Stimulated activated CD4-positive, alpha-beta T cell treated with anti-CD3 and anti-CD28 coated beads, Interleukin-1b, Interleukin-23, amount 100 ng/mL, for 48 hours (primary cell): ENCODE results near the gene SLC22A16.

Experiments
- DNase-seq: peaks from one replicate; pipeline ENCODE4 v3.0.0-alpha.2; 2020

SLC22A16 gene

DNA sequence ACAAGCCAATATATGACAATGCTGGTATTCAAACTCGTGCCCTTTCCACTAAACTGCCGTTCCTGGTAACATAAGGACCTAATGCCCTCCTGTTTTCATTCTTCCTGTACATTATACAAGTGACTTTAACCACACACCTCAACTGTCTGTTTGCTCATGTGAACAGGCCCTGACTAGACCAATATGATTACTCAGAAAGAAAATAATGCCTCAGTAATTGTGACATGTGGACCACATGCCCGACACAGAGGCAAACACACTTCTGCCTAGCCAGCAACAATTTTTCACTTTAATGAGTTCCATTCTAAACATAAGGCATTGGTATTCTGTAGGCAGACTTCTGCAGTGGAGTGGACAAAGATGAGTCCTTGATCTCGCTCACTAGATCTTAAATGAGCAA is 30.0 kb downstream of the SLC22A16 start:
- DNase-seq = no peak

DNA sequence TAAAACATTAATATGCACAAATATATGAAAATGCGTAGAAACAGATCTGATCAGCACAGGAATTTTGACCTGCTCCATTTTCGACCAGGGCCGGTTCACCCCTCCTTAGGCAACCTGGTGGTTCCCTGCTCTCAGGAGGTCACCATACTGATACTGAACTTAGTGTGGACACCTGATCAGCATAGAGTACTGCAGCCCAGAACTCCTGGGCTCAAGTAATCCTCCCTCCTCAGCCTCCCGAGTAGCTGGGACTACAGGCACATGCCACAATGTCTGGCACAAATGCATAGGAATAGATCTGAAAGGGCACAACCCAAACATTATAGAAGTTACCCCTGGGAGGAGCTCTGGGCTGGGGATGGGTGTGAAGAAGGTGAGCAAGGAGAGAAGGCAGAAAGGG is 36.4 kb downstream of the SLC22A16 start:
- DNase-seq = no peak

- no peak for DNase-seq
Measured at GRCh38 chr6:110439356-110439755, 37.1 kb downstream of the SLC22A16 start.

DNA sequence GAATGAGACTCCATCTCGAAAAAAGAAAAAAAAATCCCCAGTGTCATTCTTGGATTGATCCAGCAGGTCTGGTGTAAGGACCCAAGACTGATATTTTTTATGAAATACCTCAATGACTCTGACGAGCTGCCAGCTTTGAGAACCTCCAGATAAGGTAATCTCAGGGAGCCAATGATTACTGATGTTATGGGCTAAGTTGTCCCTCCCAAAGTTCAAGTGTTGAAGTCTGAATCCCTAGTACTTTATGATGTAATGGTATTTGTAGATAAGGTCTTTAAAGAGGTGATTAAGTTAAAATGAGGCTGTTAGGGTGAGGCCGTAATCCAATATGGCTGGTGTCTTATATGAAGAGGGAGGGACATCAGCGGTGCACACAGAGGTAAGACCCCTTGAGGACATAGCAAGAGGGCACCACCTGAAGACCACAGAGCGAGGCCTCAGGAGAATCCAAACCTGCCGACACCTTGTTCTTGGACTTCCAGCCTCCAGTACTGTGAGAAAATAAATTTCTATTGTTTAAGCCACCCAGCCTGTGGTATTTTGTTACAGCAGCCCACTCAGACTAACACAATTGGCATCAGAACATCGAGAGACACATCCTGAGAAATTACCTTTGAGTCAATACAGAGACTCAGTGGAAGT is 41.3 kb downstream of the SLC22A16 start:
- no peak for DNase-seq

DNA sequence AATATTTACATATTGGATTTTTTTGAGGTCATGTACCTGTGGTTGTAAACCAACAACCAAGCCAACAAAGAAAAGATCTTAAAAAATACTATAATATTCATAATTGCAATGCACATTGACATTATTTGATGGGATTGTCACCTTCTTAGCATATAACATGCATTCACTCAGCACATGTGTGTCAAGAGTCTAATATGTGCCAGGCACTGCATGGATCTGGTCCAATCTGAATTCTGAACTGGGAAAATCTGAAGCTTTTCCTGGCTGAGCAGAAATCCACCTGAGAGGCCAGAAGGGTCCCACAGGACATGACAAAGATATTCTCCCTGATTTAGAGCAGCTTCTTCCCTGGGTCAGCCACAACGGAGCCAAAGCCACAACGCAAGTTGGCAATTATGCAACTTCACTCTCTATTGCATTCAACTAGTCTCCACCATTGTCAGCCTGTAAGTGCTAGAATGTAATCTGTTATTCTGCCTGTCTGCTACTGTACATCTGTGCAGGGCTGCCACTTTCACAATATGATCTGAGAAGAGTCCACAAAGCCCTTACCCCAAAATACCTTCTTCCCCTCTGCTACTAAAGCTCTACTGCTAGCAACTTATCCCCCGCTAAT is 44.0 kb downstream of the SLC22A16 start:
- DNase-seq = no peak

DNA sequence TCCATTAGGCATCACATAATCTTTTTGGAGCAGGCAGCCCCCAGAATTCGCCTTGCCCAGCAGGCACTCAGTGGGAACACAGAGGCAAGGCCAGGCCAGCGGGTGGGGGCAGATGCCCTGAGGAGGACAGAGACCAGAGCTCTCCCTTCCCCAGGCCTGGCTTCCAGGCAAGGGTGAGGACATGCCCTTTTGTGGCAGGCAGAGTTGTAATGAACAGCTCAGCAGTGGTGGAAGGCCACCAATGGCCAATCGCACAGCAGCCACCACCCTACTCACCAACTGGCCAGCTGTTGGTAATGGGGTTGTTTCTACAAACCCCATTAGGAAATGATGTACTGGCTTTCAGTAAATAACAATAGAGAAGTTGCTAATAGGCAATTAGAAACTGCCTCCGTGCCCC is 45.7 kb downstream of the SLC22A16 start:
- no peak for DNase-seq

DNA sequence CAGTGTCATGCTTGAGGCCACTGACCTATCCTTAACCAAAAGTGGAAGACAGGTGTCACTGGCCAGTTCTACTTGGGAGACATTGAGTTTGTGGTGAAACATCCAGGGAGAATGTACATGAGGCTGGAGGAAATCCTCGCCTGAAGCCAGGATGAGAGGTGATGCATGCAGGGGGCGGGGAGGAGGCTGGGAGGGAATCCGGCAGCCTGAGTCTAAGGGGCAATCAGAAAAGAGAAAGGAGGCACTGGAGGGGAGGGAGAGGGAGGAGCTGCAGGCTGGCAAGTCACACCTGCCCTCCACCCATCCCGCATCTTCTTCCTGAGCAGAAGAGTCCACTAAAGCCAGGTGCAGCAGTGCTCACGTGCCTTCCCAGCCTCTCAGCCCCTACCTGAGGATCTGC is 46.2 kb downstream of the SLC22A16 start:
- no peak for DNase-seq

DNA sequence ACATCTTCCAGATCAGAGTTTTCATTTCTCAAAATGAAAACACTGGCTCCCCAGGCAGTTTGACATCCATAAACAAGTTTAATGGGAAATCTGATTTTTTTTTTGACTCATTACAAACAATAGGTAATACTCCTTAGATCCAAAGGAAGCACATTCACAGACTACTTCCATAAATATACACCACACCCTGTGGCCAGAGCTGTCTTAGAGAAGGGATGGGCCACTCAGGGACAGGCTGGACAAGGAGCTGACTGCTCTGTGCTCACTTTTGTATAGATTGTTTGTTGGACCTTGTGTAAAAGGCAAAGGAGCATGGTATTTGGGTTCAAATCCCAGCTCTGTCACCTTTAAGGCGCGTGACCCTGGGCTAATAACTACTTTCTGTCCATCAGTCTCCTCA is 48.3 kb downstream of the SLC22A16 start:
- DNase-seq = no peak

GRCh38 chr6:110425816-110426215 is 50.6 kb downstream of the SLC22A16 start:
- DNase-seq = no peak

GRCh38 chr6:110422444-110422822 is 54.0 kb downstream of the SLC22A16 start:
- no peak for DNase-seq

GRCh38 chr6:110421749-110422443 is 54.5 kb downstream of the SLC22A16 start:
- no peak for DNase-seq

GRCh38 chr6:110419028-110419739 is 57.2 kb downstream of the SLC22A16 start:
- DNase-seq = no peak

DNA sequence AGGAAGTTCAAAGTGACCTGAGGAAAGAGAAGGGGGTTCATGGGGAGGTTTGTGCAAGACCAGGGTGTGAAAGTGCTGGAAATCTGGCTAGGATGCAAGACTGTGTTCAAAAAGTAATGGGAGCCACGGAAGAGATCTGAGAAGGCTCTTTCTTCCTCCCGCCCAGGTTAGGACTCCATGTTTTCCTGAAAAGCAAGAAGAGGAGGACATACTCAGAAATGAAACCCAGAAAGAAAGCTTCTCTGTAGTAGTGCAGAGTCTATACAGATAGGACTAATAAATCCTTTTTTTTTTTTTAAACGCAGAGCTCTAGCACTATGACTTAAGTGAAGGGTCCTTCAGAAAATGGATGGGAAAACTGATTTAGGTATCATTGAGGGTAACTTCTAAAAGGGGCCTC is 57.8 kb downstream of the SLC22A16 start:
- no peak for DNase-seq

DNA sequence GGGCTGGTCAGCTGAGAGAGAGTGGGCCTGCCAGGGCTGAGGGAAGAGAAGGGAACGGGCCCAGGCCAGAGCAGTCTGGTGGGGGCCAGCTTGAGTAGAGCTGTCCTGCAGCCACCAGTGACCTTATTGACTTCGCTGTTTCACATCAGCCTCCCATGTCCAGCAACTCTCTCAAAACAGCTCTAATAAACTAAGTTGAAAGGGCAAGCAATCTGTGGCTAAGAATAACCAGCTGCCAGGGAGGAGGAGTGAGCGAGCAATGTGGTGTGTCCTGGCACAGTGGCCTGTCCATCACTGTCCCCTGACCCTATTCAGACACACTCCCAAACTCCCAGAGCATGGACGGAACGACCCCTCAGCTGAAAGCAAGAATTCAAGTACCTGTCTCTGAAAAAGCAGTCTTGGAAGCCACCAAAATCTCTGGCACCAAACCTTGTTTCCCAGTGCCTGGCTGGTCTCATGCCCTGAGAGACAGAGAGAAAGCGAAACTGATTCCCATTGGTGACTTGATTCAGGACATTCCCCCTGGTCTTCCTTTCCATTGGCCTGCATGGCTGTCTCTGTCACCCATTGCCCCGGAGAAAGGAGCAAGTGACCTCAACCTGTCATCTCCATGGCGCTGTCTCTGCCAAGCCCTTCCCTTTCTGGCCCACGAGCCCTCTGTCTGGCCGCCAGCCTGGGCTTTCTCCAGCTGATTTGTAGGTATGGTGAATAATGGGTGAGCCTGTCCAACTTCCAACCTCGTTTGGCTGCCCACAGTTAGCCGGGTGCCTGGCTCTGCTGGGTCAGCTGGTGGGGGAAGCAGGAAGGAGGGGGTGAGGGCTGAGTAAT is 61.1 kb downstream of the SLC22A16 start, which contains the start of gene DDO:
Gene DDO, minus strand, starts transcription at position 490 of the 831 bp plus-strand sequence. CDS start 2,113 bp downstream, outside the sequence.
- no peak for DNase-seq

DNA sequence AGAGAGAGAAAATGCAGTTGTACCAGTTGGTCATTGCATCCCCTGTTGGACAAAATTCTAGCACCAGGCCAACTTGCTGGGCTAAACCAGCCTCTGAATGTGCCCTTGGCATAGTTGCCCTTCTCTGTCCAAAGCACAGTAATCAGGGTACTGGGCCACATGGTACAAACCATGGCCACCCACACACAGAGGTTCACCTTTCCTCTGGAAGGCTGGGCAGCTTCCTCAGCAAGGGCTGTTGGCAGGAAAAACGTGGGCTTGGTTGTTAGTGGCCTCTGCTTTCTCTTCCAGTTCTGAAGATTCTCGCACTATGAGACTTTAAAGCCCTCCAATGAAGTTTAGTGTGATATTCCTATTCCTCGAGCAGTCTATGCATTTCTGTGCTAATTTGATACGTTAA is 61.7 kb downstream of the SLC22A16 start:
- DNase-seq = no peak

DNA sequence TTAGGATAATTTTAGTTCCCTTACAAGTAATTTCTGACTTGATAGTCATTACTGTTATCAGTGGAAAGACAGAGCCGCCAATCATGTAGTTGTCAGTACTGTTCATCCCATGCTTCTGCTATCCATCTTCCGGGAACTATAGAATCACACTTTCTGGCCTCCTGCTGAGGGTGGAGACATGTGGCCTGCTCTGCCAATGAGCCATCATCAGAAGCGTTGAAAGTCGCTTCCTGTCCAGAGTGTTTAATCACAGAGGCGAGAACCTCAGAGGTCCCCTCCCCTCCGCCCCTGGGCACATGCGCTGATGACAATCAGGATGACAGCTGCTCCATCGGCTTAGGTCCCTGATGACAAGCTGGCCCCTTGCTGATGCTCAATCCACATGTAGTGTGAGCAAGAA is 64.1 kb downstream of the SLC22A16 start:
- DNase-seq = no peak

DNA sequence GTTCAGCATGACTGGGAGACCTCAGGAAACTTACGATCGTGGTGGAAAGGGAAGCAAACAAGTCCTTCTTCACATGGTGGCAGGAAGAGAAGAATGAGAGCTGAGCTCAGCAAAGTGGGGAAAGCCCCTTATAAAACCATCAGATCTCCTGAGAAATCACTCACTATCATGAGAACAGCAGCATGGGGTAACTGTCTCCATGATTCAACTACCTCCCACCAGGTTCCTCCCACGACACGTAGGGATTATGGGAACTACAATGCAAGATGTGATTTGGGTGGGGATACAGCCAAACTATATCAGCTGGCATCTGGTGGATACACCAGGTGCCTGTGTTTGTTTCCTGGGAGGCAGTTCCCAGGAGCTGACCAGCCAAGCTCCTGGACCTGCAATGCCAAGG is 65.9 kb downstream of the SLC22A16 start:
- no peak for DNase-seq

GRCh38 chr6:110409794-110410193 is 66.6 kb downstream of the SLC22A16 start:
- no peak for DNase-seq

- DNase-seq = no peak
Measured at GRCh38 chr6:110408901-110409300, 67.5 kb downstream of the SLC22A16 start.

- no peak for DNase-seq
Measured at GRCh38 chr6:110404607-110405006, 71.8 kb downstream of the SLC22A16 start.

DNA sequence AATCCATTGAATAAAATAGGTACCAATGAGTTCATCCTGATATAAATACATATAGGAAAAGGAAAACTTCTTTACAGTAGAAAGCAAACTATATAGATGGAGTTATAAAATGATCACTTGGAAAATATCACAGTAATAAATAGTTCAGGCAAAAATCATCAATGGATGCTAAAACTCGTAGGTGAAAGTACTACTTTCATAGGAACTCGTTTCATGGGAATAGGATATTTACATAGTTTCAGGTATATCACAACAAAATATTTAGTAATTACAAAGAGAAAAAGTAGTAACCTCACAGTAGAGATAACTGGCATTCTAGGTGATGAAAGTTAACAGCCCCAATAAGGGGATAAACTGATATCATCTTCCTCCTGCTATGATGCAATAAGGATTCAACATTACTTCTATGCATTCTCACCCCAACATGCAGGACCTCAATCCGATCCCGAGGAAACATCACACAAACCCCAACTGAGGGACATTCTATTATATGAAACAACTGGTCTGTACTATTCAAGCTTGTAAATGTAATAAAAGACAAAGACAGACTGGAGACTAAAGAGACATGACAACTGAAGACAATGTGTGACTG is 74.7 kb downstream of the SLC22A16 start:
- no peak for DNase-seq

GRCh38 chr6:110400208-110400607 is 76.2 kb downstream of the SLC22A16 start:
- no peak for DNase-seq
